OCI-LY1 (cell line): ENCODE results near the gene COL25A1.

Experiments used
- H2AFZ ChIP-seq: fragments of 200-600 bp; sonication (generic), shearing (Covaris generic); 2 replicates; pipeline ENCODE4 v1.6.0; 2014; ENCODE audit warnings: antibody characterized with exemption, mild to moderate bottlenecking, low read length
- H3F3A ChIP-seq: fragments of 200-600 bp; sonication (generic), shearing (Covaris generic); 2 replicates; pipeline ENCODE4 v1.6.0; 2014; ENCODE audit warnings: mild to moderate bottlenecking, antibody characterized with exemption, low read length, moderate library complexity; ENCODE audit not compliant: insufficient read depth
- H3K27ac ChIP-seq: fragments of 200-600 bp; sonication (generic); 2 replicates; pipeline ENCODE4 v1.5.1; 2014; ENCODE audit warnings: low read length, mixed run types, mild to moderate bottlenecking, low read depth; ENCODE audit not compliant: poor library complexity, severe bottlenecking
- H3K27me3 ChIP-seq: fragments of 200-600 bp; sonication (generic); 2 replicates; pipeline ENCODE4 v1.6.0; 2014; ENCODE audit warnings: antibody characterized with exemption, mild to moderate bottlenecking, low read length, moderate library complexity; ENCODE audit not compliant: insufficient read depth
- H3K36me3 ChIP-seq: fragments of 200-600 bp; sonication (generic); 2 replicates; pipeline ENCODE4 v1.6.1; 2014; ENCODE audit warnings: mild to moderate bottlenecking, antibody characterized with exemption, low read length, moderate library complexity, mixed read lengths; ENCODE audit not compliant: insufficient read depth
- H3K4me1 ChIP-seq: fragments of 200-600 bp; sonication (generic); 2 replicates; pipeline ENCODE4 v1.5.1; 2014; ENCODE audit warnings: mild to moderate bottlenecking, low read length, moderate library complexity; ENCODE audit not compliant: insufficient read depth, severe bottlenecking
- H3K4me2 ChIP-seq: fragments of 200-600 bp; sonication (generic), shearing (Covaris generic); 2 replicates; pipeline ENCODE4 v1.6.1; 2014; ENCODE audit warnings: low read length
- H3K4me3 ChIP-seq: fragments of 200-600 bp; sonication (generic); 2 replicates; pipeline ENCODE4 v1.5.1; 2014; ENCODE audit warnings: low read length, low read depth, mild to moderate bottlenecking, mixed read lengths; ENCODE audit not compliant: poor library complexity, severe bottlenecking
- H3K79me2 ChIP-seq: fragments of 200-600 bp; shearing (Covaris generic); 2 replicates; pipeline ENCODE4 v1.6.1; 2016; ENCODE audit warnings: mixed run types, low read length, mixed read lengths; ENCODE audit not compliant: insufficient read depth
- H3K9ac ChIP-seq: fragments of 200-600 bp; sonication (generic), shearing (Covaris generic); 2 replicates; pipeline ENCODE4 v1.6.1; 2014; ENCODE audit warnings: mild to moderate bottlenecking, low read length, mixed read lengths
- H3K9me2 ChIP-seq: fragments of 200-600 bp; sonication (generic), shearing (Covaris generic); 2 replicates; pipeline ENCODE4 v1.6.1; 2014; ENCODE audit warnings: low read depth, mild to moderate bottlenecking, low read length, mixed read lengths
- H3K9me3 ChIP-seq: fragments of 200-600 bp; shearing (Covaris generic); 2 replicates; pipeline ENCODE4 v1.6.1; 2014; ENCODE audit warnings: low read length, mixed read lengths
- H4K20me1 ChIP-seq: fragments of 200-600 bp; sonication (generic), shearing (Covaris generic); 2 replicates; pipeline ENCODE4 v1.6.0; 2016; ENCODE audit warnings: mild to moderate bottlenecking, low read length; ENCODE audit not compliant: insufficient read depth
- EZH2 ChIP-seq: fragments of 200-600 bp; sonication (generic), shearing (Covaris generic); IDR thresholded peaks from 2 replicates; pipeline ENCODE4 v1.8.0; 2017; ENCODE audit warnings: borderline replicate concordance, mixed run types, mild to moderate bottlenecking, antibody characterized with exemption, low read length, moderate library complexity, mixed read lengths
- TF ChIP-seq, protein P1 (sequence below): fragments of 200-600 bp; sonication (generic), shearing (Covaris generic); IDR thresholded peaks from 2 replicates; pipeline ENCODE4 v1.5.1; 2017; ENCODE audit warnings: mild to moderate bottlenecking, antibody characterized with exemption, low read length, moderate library complexity, mixed read lengths

The COL25A1 gene

DNA sequence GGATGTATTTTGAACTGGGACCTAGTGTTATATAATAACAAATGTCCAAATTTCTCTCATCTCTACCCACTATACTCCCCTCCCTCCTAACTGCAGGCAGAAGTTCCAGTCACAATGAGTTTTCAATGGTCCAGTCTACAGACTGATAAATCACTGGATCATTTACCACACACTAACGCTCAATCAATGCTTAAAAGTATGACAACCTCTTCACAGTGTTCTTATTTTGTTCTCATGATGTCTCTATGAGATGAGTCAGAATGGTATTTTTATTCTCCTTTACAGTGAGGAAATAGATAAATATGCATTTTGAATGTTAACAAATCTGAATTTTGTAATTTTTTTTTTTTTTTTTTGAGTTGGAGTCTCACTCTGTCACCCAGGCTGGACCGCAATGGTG lies 455.9 kb downstream of the COL25A1 start:
- H3K4me1 ChIP-seq: peaks cover 5% of the 10 kb centered on the region
- no peak overlapping the region for H3K9ac ChIP-seq
- TF ChIP-seq EZH2: no peak
- TF ChIP-seq, protein P1, sequence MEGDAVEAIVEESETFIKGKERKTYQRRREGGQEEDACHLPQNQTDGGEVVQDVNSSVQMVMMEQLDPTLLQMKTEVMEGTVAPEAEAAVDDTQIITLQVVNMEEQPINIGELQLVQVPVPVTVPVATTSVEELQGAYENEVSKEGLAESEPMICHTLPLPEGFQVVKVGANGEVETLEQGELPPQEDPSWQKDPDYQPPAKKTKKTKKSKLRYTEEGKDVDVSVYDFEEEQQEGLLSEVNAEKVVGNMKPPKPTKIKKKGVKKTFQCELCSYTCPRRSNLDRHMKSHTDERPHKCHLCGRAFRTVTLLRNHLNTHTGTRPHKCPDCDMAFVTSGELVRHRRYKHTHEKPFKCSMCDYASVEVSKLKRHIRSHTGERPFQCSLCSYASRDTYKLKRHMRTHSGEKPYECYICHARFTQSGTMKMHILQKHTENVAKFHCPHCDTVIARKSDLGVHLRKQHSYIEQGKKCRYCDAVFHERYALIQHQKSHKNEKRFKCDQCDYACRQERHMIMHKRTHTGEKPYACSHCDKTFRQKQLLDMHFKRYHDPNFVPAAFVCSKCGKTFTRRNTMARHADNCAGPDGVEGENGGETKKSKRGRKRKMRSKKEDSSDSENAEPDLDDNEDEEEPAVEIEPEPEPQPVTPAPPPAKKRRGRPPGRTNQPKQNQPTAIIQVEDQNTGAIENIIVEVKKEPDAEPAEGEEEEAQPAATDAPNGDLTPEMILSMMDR: no peak

DNA sequence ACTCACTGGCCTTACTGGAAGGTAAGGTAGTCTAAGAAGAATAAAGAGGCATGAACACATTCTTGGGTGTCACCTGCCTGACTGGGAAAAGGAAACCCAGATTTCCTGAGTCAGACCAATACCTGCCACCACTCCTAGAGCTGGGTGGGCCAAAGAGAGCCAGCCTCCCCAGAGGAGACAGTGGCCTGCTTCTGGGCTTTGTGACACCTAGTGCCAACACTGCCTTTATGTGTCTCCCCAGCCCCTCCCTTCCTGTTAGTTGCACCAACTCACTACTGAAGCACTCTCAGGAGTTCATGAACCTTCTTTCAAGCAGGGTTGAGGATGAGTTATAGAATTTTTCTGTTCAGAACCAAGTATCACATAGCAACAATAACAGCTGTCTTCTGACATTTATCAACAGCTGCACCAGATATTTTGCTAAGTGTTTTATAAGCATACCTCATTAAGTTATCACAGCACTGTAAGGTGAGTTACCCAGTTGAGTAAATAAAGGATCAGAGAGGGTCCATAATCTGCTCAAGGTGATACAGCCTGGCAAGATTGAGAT lies 462.0 kb downstream of the COL25A1 start:
- Histone ChIP-seq H3K4me3 (no peak overlapping the region), H3F3A (no peaks in the 10 kb centered on the region), H3K27ac (no peak overlapping the region), H3K4me1 (no peaks in the 10 kb centered on the region), H4K20me1 (no peaks in the 10 kb centered on the region), H3K27me3 (no peaks in the 10 kb centered on the region), H2AFZ (no peak overlapping the region), H3K9me3 (no peaks in the 10 kb centered on the region), H3K36me3 (no peaks in the 10 kb centered on the region), H3K9ac (no peak overlapping the region), H3K4me2 (no peak overlapping the region), H3K79me2 (no peaks in the 10 kb centered on the region), H3K9me2 (no peaks in the 10 kb centered on the region)
- TF ChIP-seq, protein P1: no peak
- TF ChIP-seq EZH2: no peak

More for the DNA sequence above, 455.9 kb downstream of the COL25A1 start:
- Histone ChIP-seq H4K20me1 (no peaks in the 10 kb centered on the region), H3K9me2 (no peaks in the 10 kb centered on the region), H3K4me3 (no peak overlapping the region), H3K9me3 (no peaks in the 10 kb centered on the region), H3K36me3 (no peaks in the 10 kb centered on the region), H3K79me2 (no peaks in the 10 kb centered on the region), H3K4me2 (no peak overlapping the region), H3K27me3 (no peaks in the 10 kb centered on the region), H2AFZ (no peak overlapping the region), H3F3A (no peaks in the 10 kb centered on the region), H3K27ac (no peak overlapping the region)

DNA sequence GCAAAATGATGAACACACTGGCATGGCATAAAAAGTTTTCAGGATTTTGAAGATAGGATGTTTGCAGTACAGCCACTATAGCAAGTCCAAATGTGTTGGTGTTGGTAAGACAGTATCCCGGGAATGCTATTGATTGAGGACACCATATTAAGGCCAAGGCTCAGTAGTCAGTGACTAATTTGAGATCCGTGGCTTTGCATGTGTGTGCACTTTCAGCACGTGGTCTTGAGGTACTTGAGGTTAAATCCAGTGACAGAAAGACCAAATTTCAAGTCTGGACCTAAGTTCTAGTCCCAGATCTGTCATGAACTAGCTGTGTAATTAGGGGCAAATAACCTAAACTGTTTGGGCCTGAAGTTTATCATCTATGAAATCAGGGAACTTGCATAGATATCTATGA lies 463.1 kb downstream of the COL25A1 start:
- no peak overlapping the region for H2AFZ ChIP-seq
- H3F3A ChIP-seq: no peaks in the 10 kb centered on the region
- H4K20me1 ChIP-seq: no peaks in the 10 kb centered on the region
- TF ChIP-seq EZH2: no peak
- TF ChIP-seq, protein P1: no peak
- no peak overlapping the region for H3K4me2 ChIP-seq
- no peak overlapping the region for H3K9ac ChIP-seq
- H3K4me3 ChIP-seq: no peak overlapping the region
- H3K79me2 ChIP-seq: no peaks in the 10 kb centered on the region
- H3K9me3 ChIP-seq: no peaks in the 10 kb centered on the region
- no peaks in the 10 kb centered on the region for H3K36me3 ChIP-seq
- H3K9me2 ChIP-seq: no peaks in the 10 kb centered on the region
- H3K27me3 ChIP-seq: no peaks in the 10 kb centered on the region
- H3K27ac ChIP-seq: no peak overlapping the region
- no peaks in the 10 kb centered on the region for H3K4me1 ChIP-seq
